GM21576 (cell line): ENCODE measurements around the gene AP1G2.
"Not testable (repeated sequence)": the region's sequence is repeated elsewhere in the genome, so short reads cannot be mapped to it uniquely, and the experiment has no call there.

Source experiments
- ATAC-seq: cut with Tn5 transposase; IDR thresholded peaks from one replicate; pipeline ENCODE4 v1.9.1; 2021; ENCODE audit warnings: mild to moderate bottlenecking, moderate library complexity; ENCODE audit not compliant: unreplicated experiment

AP1G2 gene, protein sequence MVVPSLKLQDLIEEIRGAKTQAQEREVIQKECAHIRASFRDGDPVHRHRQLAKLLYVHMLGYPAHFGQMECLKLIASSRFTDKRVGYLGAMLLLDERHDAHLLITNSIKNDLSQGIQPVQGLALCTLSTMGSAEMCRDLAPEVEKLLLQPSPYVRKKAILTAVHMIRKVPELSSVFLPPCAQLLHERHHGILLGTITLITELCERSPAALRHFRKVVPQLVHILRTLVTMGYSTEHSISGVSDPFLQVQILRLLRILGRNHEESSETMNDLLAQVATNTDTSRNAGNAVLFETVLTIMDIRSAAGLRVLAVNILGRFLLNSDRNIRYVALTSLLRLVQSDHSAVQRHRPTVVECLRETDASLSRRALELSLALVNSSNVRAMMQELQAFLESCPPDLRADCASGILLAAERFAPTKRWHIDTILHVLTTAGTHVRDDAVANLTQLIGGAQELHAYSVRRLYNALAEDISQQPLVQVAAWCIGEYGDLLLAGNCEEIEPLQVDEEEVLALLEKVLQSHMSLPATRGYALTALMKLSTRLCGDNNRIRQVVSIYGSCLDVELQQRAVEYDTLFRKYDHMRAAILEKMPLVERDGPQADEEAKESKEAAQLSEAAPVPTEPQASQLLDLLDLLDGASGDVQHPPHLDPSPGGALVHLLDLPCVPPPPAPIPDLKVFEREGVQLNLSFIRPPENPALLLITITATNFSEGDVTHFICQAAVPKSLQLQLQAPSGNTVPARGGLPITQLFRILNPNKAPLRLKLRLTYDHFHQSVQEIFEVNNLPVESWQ

DNA sequence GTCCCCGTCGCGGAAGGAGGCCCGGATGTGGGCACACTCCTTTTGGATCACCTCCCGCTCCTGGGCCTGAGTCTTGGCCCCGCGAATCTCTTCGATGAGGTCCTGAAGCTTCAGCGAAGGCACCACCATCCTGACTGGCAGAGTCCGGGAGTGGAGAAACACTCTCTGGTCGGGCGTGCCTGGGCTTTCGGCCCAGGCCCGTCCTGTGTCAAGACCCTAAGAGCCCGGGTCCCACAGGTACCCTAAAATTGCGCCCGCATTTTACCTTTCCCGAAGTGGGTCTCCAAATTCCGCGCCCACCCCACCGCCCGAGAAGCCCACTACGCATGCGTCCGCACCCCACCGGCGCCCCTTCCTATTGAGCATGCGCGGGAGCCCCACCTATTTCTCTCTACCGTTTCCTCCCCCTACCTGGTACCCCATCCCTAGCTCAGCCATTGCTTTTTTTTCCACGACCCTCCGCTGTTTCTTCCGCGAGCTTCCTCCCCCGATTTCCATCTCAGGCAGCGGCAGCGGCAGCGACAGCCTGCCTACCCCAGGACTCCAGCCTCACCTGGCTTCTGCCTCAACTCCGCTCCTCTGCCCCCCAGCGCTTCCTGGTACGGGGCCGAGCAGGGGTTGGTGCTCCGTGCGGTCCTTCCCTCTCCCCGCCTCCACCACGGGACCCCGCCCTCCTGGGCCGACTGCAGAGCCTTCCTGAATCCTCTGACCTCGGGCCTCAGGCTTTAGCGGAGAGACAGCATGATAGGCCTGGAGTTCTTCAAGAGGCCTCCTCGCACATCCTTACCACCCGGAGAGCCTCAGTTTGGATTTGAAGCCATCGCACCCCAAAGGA, at the start of gene AP1G2:
AP1G2 (minus strand) TSS at position 606 of the 835 bp plus-strand sequence; CDS start at position 129, 477 bp downstream.
- ATAC-seq, result peak; percentile 89

DNA sequence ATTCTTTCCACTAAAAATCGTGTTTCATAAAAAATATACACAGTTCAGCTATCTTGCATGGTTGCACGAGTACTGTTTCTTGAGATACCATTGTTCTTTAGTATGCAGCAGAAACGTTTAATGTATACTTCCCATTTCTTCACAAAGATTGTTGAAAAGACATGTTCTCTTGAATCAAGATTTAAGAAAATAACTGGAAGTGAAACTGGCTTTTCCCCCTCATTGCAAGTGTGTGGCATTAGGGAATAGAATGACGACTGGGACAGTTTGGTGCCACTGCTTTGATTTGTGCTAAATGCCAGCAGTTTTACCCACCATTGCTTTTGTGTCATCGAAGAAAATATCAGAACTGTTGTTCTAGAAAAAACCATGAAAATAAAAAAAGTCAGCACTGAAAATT, 48.3 kb upstream of the AP1G2 start:
- no peak for ATAC-seq

DNA sequence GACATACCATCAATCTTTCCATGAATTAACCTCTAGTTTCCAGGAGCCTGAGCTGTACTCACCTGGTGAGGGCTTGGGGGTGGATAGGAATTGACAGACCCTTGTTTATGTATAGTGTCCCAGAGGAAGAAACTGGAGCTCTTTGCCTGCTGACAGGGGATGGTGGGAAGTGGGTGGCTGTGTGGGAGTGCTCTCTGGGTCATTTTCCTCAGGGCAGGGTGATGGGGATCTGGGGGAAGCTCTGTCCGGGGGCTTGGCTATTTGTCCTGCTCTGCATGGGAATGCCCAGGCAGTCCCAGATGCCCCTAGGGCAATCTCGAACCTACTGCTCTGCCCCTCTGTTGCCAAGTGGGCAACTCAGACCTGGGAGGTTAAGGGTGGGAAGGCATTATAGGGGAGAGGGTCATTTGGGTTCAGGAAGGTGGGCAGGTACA, 46.8 kb upstream of the AP1G2 start:
- no peak for ATAC-seq

DNA sequence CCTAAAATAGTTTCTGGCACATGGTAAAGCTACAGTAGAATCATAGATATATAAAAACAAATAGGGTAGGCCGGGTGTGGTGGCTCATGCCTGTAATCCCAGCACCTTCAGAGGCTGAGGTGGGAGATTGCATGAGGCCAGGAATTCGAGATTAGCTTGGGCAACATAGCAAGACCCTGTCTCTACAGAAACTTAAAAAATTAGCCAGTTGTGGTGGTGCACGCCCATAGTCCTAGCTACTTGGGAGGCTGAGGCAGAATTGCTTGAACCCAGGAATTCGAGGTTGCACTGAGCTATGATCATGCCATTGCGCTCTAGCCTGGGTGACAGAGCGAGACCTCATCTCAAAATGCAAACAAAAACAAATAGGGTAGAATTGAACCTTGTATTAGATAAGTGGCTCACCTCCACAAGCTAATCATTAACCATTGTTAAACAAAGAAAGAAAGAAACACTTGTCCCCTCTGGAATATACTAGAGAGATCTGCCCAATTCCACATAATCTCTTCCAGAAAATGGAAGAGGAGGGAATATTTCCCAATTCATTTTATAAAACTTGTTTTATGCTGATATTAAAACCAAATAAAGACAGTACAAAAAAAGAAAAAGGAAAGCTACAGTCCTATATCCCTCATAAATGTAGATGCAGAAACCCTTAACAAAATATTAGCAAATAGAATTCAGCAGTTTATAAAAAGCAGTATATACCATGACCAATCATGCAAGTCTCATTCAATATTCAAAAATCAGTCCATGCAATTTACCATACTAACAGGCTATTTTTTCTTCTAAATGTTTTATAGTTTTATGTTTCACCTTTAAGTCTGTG, 45.9 kb upstream of the AP1G2 start:
- ATAC-seq, result no peak

DNA sequence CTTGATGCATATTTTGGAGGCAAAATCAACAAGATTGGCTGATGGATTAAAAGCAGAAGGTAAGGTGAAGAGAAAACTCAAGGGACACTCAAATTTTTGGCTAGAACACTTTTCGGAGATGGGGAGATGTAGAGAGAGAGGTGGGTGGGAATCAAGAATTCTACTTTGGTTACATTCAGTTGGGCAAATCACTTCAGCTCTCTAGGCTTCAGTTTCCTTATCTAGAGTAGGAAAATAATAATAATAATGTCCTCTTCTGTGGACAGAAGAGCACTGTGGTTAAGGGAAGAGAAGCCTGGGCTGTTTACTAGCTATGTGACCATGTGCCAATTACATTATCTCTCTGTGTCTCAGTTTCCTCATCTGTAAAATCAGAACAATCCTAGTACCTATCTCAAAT, 45.2 kb upstream of the AP1G2 start:
- no peak for ATAC-seq

DNA sequence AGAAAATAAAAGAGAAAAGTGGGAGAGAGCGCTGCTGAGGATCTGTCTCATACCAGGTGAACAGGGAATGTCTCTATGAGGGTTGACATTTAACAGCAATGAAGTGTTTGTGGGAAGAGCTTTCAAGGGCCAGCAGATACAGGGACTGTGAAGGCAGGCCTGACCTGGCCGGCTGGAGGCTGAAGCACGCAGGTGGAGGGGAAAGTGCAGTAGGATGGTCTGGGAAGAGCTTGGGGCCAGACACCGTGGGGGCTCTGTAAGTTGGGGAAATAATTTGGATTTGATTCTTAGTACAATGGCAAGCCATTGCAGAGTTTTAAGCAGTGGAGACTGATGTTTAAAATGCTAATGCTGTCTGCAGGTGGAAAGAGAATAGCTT, 44.8 kb upstream of the AP1G2 start:
- no peak for ATAC-seq

DNA sequence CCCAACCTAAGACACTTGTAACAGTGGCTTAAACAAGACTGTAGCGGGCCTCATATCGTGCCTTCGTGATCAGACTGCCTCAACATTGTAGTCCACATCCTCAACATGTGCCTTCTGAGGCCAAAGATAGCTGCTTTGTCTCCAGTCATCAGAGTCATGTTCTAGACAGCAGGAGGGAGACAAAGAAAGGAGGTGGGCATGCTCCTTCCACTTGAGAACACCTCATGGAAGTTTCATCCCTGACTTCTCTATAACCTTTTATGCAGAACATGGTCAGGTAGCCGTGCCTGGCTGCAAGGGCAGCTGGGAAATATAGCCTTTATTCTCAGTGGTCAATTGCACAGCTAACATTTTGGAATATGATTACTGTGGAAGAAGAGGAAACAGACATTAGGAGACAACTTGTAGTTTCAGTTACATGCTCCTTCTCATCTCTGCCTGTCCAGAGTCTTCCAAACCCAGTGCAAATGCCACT, 43.3 kb upstream of the AP1G2 start:
- ATAC-seq, result no peak

DNA sequence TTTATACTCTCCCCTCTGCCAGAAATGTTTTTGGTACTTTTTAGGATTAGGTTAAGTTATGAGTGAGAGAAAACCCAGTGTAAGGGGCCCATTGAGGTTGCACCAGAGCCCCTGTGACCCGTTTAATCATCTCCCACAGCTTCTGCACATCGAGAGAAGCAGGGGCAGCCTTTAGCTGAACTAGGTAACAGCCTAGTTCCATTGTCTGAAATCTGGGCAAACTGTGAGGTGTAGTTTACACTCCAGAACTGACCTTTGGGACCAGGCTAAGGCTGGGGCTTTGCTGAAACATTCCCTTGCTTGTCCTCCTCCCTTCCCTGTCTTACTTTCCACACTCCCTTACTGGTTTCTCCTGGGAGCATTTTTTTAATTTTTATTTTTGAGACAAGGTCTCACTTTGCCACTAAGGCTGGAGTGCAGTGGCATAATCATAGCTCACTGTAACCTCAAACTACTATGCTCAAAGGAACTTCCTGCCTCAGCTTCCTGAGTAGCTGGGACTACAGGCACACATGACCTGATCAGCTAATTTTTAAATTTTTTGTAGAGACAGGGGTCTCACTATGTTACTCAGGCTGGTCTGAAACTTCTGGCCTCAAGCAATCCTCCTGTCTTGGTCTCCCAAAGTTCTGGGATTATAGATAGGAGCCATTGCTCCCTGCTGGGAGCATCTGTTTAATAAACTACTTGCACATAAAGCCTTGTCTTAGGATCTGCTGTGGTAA, 42.7 kb upstream of the AP1G2 start:
- ATAC-seq, result no peak

DNA sequence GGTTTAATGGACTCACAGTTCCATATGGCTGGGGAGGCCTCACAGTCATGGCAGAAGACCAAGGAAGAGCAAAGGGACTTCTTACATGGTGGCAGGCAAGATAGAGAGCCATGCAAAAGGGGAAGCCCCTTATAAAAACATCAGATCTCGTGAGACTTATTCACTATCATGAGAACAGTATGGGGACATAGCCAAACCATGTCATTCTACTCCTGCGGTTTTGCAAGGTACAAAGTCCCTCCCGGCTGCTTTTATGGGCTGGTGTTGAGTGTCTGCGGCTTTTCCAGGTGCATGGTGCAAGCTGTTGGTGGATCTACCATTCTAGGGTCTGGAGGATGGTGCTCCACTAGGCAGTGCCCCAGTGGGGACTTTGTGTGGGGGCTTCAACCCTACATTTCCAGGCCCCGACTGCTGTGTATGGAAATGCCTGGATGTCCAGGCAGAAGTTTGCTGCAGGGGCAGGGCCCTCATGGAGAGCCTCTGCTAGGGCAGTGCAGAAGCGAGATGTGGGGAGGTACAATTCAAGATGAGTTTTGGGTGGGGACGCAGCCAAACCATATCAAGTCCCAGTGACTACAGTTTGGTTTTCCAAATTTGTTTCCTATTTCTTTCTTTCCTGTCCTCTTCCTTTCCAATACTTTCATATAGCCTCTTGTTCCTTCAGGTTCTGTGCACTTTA, 42.0 kb upstream of the AP1G2 start:
- not testable (repeated sequence) for ATAC-seq

DNA sequence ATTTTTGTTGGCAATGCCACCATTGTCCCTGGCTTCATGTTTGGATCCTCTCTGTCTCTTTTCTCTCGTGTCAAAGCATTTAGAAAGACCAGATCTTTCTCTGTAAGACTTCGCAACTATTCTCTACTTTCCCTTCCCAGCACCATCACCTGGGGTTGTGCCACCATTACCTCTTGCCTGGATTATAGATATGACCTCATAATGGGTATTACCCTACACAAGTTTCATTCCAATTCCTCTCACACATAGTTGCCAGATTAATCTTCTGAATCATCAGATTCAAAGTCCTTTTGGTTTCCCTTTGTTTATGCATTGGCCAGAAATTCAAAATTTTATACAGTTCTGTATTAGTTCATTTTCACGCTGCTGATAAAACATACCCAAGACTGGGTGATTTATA, 41.4 kb upstream of the AP1G2 start:
- ATAC-seq, result no peak

DNA sequence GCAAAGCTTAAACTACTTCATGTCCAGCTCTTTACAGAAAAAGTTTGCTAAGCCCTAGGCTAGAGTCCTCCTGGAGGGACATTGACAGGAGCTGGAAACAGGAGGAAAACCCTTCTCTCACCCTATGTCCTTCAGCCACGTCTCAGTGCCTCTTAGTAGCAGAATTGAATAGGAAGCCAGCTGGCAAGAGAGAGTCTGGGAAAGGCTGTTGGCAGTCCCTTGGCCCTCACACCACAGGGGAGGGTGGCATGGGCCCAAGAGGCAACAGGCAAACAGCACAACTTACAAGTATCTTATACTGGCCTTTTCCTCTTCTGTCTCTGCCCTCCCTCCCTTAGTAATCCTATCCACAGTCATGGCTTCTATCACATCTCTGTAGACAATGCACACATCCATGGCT, 40.9 kb upstream of the AP1G2 start:
- ATAC-seq, result no peak

DNA sequence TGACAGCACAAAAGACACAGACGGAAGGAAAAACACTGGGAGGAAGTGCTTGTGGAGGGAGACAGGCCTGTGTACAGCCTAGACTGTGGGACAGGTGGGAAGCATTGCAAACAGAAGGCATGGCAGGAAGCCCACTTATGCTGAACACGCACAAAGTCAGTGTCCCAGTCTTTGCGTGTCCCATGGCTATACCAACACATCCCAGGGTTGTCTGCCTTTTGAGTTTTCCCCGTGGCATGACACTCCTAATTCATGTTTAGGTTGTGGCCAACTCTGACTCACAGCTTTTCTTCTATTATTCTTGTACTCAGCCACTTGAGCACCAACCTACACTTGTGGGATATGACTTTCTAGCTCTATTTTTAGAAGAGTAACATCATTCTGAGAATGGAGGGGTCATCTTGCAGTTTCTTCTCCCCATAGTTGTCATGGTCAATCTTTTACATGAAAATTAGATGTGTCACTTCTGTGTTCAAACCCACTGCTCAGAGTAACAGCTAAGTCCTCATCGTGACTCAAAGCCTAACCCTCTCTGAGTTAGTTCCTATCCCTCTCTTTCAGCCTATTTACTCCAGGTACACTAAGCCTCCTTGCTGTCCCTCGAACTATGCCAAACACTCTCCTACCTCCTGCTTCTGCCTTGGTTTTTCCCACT, 38.5 kb upstream of the AP1G2 start:
- ATAC-seq, result peak; percentile 81

DNA sequence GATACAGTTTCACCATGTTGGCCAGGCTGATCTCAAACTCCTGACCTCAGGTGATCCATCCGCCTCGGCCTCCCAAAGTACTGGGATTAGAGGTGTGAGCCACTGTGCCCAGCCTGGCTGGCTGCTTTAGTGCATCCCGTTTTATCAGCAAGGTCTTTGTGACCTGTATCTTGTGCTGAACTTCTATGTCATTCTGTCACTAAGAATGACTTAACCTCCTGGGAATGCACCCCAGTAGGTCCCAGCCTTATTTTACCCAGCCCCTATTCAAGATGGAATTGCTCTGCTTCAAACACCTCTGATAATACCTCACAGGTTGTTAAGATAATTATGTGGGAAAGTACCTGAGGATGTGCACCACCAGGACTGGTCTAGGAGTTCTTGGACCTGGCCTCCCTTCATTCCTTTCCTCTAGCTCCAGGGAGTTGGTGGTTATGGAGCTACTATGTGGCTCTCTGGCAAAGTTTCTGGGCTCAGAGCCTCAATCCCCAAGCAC, 37.1 kb upstream of the AP1G2 start:
- ATAC-seq, result no peak

DNA sequence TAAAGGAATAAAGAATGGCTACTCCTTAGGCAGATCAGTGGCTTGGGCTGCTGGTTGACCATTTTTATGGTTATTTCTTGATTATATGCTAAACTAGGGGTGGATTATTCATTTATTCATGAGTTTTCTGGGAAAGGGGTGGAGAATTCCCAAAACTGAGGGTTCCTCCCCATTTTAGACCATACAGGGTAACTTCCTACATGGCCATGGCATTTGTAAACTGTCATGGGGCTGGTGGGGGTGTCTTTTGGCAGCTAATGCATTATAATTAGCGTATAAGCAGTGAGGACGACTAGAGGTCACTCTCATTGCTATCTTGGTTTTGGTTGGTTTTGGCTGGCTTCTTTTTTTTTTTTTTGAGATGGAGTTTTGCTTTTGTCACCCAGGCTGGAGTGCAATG, 36.6 kb upstream of the AP1G2 start:
- no peak for ATAC-seq

DNA sequence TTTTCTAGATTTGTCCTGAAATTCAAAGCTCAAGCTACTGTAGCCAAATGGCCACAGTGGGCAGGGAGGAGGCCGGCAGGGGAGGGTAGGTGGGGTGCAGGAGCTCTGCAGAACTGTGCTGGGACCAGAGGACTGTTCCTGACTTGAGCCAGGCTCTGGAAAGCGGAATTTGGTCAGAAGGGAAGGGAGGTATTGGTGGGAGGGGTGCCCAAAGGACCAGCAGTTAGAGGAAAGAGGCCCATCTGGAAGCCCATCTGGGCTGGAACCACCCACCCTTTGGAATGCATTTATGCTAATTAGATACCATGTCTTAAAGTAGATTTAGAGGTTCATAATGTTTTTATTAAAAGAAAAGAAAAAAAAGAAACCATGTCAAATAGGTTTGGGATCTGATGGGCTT, 35.5 kb upstream of the AP1G2 start:
- ATAC-seq, result no peak

DNA sequence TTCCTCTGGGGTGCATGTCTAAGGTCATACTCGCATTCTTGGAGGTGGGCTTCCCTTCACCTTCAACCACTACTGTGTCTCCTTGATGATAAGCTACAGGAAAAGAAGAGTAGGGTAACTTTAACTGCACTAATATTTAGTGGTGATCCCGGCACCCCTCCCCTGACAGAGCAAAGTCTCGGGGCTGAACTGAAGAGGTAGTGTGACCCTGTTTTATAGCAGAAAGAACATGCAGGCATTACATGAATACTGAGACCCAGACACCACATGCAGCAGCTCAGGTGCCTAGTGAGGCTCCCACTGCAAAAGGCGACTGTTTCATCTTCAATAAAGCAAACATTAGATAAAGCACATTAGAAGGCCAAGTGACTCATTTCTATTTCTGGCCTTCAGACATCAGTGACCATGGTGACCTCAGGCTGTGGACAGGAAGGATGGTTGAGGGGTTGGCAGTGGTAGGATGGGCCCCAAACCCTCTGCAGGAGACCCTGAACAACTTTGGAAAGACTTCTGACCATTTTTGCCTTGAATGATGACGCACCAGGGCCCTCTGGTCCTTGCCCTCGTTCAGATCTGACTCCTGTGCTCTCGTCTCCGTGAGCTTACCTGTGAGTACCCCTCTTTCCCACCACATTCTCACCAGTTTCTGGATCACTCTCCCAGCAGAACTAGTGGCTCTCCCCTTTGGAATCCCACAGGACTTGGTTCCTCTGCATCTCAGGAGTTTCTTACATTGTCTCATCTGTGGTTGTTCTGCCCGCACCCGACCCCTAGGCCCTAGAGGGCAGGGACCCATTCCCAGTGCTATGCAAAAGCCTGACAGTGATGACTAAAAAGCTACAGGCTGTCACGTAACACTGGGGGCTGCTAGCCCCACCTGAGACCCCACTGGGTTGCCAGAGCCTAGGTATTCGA, 34.8 kb upstream of the AP1G2 start:
- ATAC-seq, result no peak

DNA sequence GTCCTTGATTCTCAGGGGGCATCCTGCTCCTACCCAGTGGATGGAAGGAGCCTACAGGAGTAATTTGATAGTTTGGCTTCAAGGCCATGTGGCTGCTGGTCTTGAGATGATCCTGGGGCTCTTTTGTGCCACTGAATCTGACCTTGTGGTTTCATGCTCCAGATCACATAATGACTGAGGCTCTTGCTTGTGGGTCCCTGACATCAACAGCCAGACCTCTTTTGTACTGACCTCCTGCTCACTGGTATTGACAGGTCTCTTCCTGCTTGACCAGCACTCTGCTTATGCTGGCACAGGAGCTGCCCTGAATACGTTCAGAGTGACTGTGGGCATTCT, 34.2 kb upstream of the AP1G2 start:
- no peak for ATAC-seq

DNA sequence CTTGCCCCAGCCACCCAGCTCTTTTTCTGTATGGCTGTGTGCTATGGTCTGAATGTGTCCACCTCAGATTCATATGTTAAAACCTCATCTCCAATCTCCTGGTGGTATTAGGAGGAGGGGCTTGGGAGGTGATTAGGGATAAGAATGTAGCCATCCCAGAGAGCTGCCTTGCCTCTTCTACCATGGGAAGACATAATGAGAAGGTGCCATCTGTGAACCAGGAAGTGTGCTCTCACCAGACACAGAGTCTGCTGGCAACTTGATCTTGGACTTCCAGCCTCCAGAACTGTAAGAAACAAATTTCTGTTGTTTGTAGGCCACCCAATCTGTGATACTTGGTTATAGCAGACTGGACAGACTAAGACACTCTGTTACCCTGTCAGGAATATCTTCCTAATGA, 33.8 kb upstream of the AP1G2 start:
- no peak for ATAC-seq
